ENCODE measurements around the gene LDLR. TPM values are rescaled to one million over a fixed set of nuclear protein-coding genes. Genes with fewer than 3 reads are reported as not detected.

Gene LDLR
- total RNA-seq, 4 donors from 2014 or later: 14.9 to 68.1 (median 32.6) TPM

DNA sequence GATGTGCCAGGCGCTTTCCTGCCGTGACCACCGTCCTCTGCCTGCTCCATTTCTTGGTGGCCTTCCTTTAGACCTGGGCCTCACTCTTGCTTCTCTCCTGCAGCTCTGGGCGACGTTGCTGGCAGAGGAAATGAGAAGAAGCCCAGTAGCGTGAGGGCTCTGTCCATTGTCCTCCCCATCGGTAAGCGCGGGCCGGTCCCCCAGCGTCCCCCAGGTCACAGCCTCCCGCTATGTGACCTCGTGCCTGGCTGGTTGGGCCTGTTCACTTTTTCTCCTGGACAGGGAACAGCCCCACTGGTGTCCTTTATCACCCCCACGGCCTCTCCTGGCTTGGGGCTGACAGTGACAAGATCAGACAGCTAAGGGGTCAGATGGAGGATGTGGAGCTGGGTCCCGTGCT lies 38.6 kb downstream of the LDLR start:
- Histone ChIP-seq H3K4me1 (peaks cover 0 to 29% (median 8%) of the 10 kb centered on the region in 3 donors), H3K36me3 (peaks cover 0 to 80% of the 10 kb centered on the region in 2 donors), H3K27ac (peak overlapping the region in 2 of 4 donors; percentile 1 to 19), H3K4me3 (no peak overlapping the region), H3K27me3 (no peaks in the 10 kb centered on the region), H3K9me3 (no peaks in the 10 kb centered on the region)
- no peak for TF ChIP-seq POLR2A (IDR thresholded peaks at IDR 0.05)
- TF ChIP-seq POLR2AphosphoS5 (IDR thresholded peaks at IDR 0.05): no peak
- TF ChIP-seq, protein P1, sequence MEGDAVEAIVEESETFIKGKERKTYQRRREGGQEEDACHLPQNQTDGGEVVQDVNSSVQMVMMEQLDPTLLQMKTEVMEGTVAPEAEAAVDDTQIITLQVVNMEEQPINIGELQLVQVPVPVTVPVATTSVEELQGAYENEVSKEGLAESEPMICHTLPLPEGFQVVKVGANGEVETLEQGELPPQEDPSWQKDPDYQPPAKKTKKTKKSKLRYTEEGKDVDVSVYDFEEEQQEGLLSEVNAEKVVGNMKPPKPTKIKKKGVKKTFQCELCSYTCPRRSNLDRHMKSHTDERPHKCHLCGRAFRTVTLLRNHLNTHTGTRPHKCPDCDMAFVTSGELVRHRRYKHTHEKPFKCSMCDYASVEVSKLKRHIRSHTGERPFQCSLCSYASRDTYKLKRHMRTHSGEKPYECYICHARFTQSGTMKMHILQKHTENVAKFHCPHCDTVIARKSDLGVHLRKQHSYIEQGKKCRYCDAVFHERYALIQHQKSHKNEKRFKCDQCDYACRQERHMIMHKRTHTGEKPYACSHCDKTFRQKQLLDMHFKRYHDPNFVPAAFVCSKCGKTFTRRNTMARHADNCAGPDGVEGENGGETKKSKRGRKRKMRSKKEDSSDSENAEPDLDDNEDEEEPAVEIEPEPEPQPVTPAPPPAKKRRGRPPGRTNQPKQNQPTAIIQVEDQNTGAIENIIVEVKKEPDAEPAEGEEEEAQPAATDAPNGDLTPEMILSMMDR (IDR thresholded peaks at IDR 0.05): no peak
- TF ChIP-seq EP300 (IDR thresholded peaks at IDR 0.05): no peak
- 66 to 88% methylated on average over 3 to 5 of the region's 15 CpGs for WGBS, 2 donors (ENCODE audit: low coverage in 1 of 2)
- ATAC-seq: no peak

DNA sequence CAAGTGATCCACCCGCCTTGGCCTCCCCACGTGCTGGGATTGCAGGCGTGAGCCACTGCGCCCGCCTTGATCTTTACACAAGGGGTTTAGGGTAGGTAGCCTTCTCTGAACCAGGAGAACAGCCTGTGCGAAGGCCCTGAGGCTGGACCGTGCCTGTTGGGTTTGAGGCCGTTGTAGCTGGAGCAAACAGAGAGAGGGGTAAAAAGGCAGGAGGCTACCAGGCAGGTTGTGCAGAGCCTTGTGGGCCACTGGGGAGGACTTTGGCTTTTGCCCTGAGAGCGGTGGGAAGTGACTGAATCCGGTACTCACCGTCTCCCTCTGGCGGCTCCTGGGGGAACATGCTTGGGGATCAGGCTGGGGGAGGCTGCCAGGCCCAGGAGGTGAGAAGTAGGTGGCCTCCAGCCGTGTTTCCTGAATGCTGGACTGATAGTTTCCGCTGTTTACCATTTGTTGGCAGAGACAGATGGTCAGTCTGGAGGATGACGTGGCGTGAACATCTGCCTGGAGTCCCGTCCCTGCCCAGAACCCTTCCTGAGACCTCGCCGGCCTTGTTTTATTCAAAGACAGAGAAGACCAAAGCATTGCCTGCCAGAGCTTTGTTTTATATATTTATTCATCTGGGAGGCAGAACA lies 41.7 kb downstream of the LDLR start:
- peak; percentile 86 for ATAC-seq
- Histone ChIP-seq H3K4me3 (no peak overlapping the region), H3K27ac (peak overlapping the region; percentile 5 to 79 (median 74)), H3K36me3 (peaks cover 0 to 53% of the 10 kb centered on the region in 2 donors), H3K27me3 (no peaks in the 10 kb centered on the region), H3K9me3 (no peaks in the 10 kb centered on the region), H3K4me1 (peaks cover 0 to 26% (median 7%) of the 10 kb centered on the region in 3 donors)
- TF ChIP-seq EP300 (IDR thresholded peaks at IDR 0.05) (no peak), POLR2AphosphoS5 (IDR thresholded peaks at IDR 0.05) (peak; percentile 30), POLR2A (IDR thresholded peaks at IDR 0.05) (no peak)
- TF ChIP-seq, protein P1 (IDR thresholded peaks at IDR 0.05): peak; percentile 93 to 97 (median 96)
- WGBS, 2 donors (ENCODE audit: low coverage in 1 of 2): 65% methylated on average over 4 of the region's 19 CpGs; no CpG with 5 or more reads in 1 of the 2 donors

DNA sequence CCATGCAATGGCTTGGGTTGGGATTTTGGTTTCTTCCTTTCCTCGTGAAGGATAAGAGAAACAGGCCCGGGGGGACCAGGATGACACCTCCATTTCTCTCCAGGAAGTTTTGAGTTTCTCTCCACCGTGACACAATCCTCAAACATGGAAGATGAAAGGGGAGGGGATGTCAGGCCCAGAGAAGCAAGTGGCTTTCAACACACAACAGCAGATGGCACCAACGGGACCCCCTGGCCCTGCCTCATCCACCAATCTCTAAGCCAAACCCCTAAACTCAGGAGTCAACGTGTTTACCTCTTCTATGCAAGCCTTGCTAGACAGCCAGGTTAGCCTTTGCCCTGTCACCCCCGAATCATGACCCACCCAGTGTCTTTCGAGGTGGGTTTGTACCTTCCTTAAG lies 42.2 kb downstream of the LDLR start:
- H3K9me3 ChIP-seq: no peaks in the 10 kb centered on the region
- H3K36me3 ChIP-seq: peaks cover 0 to 53% of the 10 kb centered on the region in 2 donors
- WGBS, 2 donors (ENCODE audit: low coverage in 1 of 2): 20 to 56% methylated on average over 1 to 3 of the region's 7 CpGs
- TF ChIP-seq, protein P1 (IDR thresholded peaks at IDR 0.05): no peak
- TF ChIP-seq EP300 (IDR thresholded peaks at IDR 0.05): no peak
- no peak for TF ChIP-seq POLR2AphosphoS5 (IDR thresholded peaks at IDR 0.05)
- no peak for TF ChIP-seq POLR2A (IDR thresholded peaks at IDR 0.05)
- no peak overlapping the region for H3K4me3 ChIP-seq
- no peaks in the 10 kb centered on the region for H3K27me3 ChIP-seq
- H3K4me1 ChIP-seq: peaks cover 0 to 23% (median 2%) of the 10 kb centered on the region in 3 donors
- ATAC-seq: no peak
- H3K27ac ChIP-seq: peak overlapping the region; percentile 5 to 79 (median 74)

DNA sequence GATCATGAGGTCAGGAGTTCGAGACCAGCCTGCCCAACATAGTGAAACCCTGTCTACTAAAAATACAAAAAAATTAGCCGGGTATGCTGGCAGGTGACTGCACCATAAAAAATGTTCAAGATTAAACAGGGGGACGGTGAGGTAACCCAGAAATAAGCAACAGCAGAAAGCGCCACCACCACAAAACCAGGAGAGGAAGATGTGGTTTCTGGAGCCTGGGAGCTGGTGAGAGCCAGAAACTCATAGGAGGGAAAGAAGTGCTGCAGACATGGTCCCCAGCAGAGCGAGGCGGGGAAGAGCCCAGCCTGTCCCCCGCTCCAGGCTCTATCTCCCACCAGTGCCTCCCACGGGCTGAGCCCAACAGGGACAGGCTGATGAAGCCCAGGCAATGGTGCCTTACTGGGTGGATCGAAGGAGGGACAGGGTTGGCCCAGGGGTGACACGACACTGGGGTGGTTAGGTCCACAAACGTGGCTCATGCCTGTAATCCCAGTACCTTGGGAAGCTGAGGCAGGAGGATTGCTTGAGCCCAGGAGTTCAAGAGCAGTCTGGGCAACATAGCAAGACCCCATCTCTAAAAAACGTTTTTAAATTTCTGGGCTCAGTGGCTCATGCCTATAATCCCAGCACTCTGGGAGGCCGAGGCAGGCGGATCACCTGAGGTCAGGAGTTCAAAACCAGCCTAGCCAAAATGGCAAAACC lies 47.3 kb downstream of the LDLR start:
- peak overlapping the region in 3 of 4 donors; percentile 53 to 97 (median 96) for H3K27ac ChIP-seq
- no peaks in the 10 kb centered on the region for H3K27me3 ChIP-seq
- TF ChIP-seq, protein P1 (IDR thresholded peaks at IDR 0.05): no peak
- TF ChIP-seq POLR2AphosphoS5 (IDR thresholded peaks at IDR 0.05) (no peak), EP300 (IDR thresholded peaks at IDR 0.05) (no peak), POLR2A (IDR thresholded peaks at IDR 0.05) (no peak)
- WGBS, 2 donors (ENCODE audit: low coverage in 1 of 2): 66 to 79% methylated on average over 5 to 10 of the region's 14 CpGs
- no peaks in the 10 kb centered on the region for H3K9me3 ChIP-seq
- H3K4me1 ChIP-seq: peaks cover 0 to 54% (median 23%) of the 10 kb centered on the region in 3 donors
- peaks cover 0 to 12% of the 10 kb centered on the region in 2 donors for H3K36me3 ChIP-seq
- ATAC-seq: no peak
- no peak overlapping the region for H3K4me3 ChIP-seq
